HL-60 (cell line): Measurements from ENCODE around the gene EXOC4.
"Not testable (repeated sequence)": the region's sequence is repeated elsewhere in the genome, so short reads cannot be mapped to it uniquely, and the experiment has no call there.

Experiments
- DNase-seq, 2 experiments: peaks; one replicate each; pipeline ENCODE4 v3.0.0-alpha.2; 2010 to 2020; ENCODE audit warnings: low read depth in 1 of 2, low spot score in 1 of 2
- H3K27ac ChIP-seq: fragments of 250-450 bp; sonication (Bioruptor Pico); replicated peaks from 2 replicates; pipeline ENCODE4 v1.5.1; 2020; ENCODE audit warnings: mild to moderate bottlenecking, moderate library complexity
- H3K27me3 ChIP-seq: fragments of 250-450 bp; sonication (Bioruptor Pico); 2 replicates; pipeline ENCODE4 v1.5.1; 2021; ENCODE audit warnings: mild to moderate bottlenecking, moderate library complexity; ENCODE audit not compliant: insufficient read depth, poor library complexity, severe bottlenecking
- H3K4me3 ChIP-seq: replicated peaks from 2 replicates; pipeline ENCODE4 v1.5.1; 2011; ENCODE audit warnings: mild to moderate bottlenecking, control low read depth, low read length; ENCODE audit not compliant: insufficient read depth
- CTCF ChIP-seq: IDR thresholded peaks from one replicate; pipeline ENCODE4 v1.5.1; 2011; ENCODE audit warnings: low read length, control low read depth, inconsistent platforms; ENCODE audit not compliant: insufficient read depth
- GABPA ChIP-seq: IDR thresholded peaks from 2 replicates; pipeline ENCODE4 v1.6.1; 2012; ENCODE audit warnings: low read depth
- POLR2AphosphoS5 ChIP-seq: IDR thresholded peaks from 2 replicates; pipeline ENCODE4 v1.6.1; 2012; ENCODE audit warnings: low read depth
- REST ChIP-seq: IDR thresholded peaks from 2 replicates; pipeline ENCODE4 v1.6.1; 2012; ENCODE audit warnings: low read depth; ENCODE audit not compliant: insufficient replicate concordance
- SPI1 ChIP-seq: IDR thresholded peaks from 2 replicates; pipeline ENCODE4 v1.6.1; 2012; ENCODE audit warnings: low read depth, mild to moderate bottlenecking, borderline replicate concordance

The EXOC4 gene

GRCh38 chr7:134070673-134071072, 817.8 kb downstream of the EXOC4 start:
- DNase-seq, result no peak
- Histone ChIP-seq H3K27ac (no peak overlapping the region), H3K27me3 (no peaks in the 10 kb centered on the region), H3K4me3 (no peak overlapping the region)
- peak; percentile 31; the same call in 1 of the 2 replicates for TF ChIP-seq SPI1
- no peak for TF ChIP-seq GABPA

DNA sequence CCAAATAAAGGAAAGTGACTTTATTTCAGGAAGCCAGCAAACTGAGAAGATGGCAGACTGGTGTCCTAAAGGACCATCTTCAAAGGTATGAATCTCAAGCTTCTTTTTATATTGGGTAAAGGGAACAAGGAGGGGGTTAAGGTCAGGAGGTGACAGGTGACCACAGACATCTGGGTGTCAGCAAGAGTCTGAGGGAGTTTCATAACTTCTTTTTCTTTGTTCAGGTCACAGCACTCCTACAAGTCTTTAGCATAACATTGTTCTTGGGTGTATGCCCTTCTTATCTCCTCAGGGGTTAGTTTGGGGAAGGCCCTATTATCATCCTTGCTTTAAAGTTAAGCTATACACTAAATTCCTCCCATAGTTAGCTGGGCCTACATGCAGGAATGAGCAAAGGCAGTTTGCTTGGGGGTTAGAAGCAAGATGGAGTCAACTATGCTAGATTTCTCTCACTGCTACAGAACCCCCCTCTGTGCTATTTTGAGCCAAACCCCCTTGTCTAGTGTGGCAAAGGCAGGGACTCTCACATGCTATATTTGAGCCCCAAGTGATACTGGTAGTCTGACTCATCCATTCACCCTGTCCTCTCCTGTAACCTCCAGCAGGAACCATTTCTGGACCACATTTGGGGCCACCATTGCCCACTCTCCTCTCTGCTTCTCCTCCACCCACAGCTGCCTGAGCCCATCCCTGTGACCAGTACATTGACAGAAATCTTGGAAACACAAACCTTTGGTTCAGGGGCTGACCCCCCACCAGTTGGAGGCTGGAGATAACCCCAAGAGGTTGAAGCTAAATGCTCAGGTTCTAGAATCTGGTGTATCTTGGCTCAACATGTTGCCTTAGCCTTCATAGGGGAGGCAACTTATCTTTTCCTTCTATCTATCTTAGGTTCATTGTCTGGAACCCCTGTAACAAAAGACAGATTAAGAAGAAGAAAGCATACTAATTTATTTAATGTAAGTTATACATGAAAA, 818.8 kb downstream of the EXOC4 start:
- TF ChIP-seq SPI1 (no peak), GABPA (no peak)
- no peak for DNase-seq

GRCh38 chr7:134073276-134073675, 820.4 kb downstream of the EXOC4 start:
- no peaks in the 10 kb centered on the region for H3K27me3 ChIP-seq
- H3K27ac ChIP-seq, result no peak overlapping the region
- no peak for DNase-seq
- TF ChIP-seq SPI1 (no peak), POLR2AphosphoS5 (no peak), GABPA (no peak), CTCF (no peak)
- H3K4me3 ChIP-seq, result no peak overlapping the region

More for the DNA sequence above, 818.8 kb downstream of the EXOC4 start:
- no peak overlapping the region for H3K27ac ChIP-seq
- H3K27me3 ChIP-seq, result no peaks in the 10 kb centered on the region
- no peak overlapping the region for H3K4me3 ChIP-seq

- no peak for TF ChIP-seq CTCF
- no peak for TF ChIP-seq GABPA
- no peak for TF ChIP-seq SPI1
- no peak for TF ChIP-seq POLR2AphosphoS5
- TF ChIP-seq REST, result no peak
- no peak for DNase-seq
- Histone ChIP-seq H3K27ac (no peak overlapping the region), H3K4me3 (no peak overlapping the region), H3K27me3 (no peaks in the 10 kb centered on the region)
Observed at GRCh38 chr7:134075799-134076198, 822.9 kb downstream of the EXOC4 start.

- not testable (repeated sequence) for H3K27me3 ChIP-seq, H3K27ac ChIP-seq, H3K4me3 ChIP-seq, DNase-seq
Observed at GRCh38 chr7:134077560-134077959, 824.7 kb downstream of the EXOC4 start.

- H3K4me3 ChIP-seq, result no peak overlapping the region
- DNase-seq, result no peak
- no peak for TF ChIP-seq CTCF
- no peak for TF ChIP-seq SPI1
- no peak for TF ChIP-seq POLR2AphosphoS5
- TF ChIP-seq GABPA, result no peak
- no peak for TF ChIP-seq REST
- no peaks in the 10 kb centered on the region for H3K27me3 ChIP-seq
- no peak overlapping the region for H3K27ac ChIP-seq
Observed at GRCh38 chr7:134078991-134079390, 826.1 kb downstream of the EXOC4 start.
